GM23248 (cell line): ENCODE data around the gene DSE. TPM values are rescaled to one million over a fixed set of nuclear protein-coding genes. Genes with fewer than 3 reads are reported as not detected.

Experiments
- DNase-seq: peaks from one replicate; pipeline ENCODE4 v3.0.0-alpha.2; 2015
- H2AFZ ChIP-seq: fragments of 200-600 bp; sonication (generic); 2 replicates; pipeline ENCODE4 v1.6.1; 2016; ENCODE audit warnings: antibody characterized with exemption
- H3F3A ChIP-seq: fragments of 200-600 bp; sonication (generic); 2 replicates; pipeline ENCODE4 v1.6.1; 2016; ENCODE audit warnings: mild to moderate bottlenecking, antibody characterized with exemption, mixed run types; ENCODE audit not compliant: insufficient read depth
- H3K27ac ChIP-seq: fragments of 200-600 bp; sonication (generic); 2 replicates; pipeline ENCODE4 v1.5.1; 2016; ENCODE audit warnings: mild to moderate bottlenecking
- H3K27me3 ChIP-seq: fragments of 200-600 bp; sonication (generic); replicated peaks from 2 replicates; pipeline ENCODE4 v1.6.1; 2016; ENCODE audit warnings: mild to moderate bottlenecking; ENCODE audit not compliant: insufficient read depth
- H3K36me3 ChIP-seq: fragments of 200-600 bp; sonication (generic); 2 replicates; pipeline ENCODE4 v1.6.1; 2016; ENCODE audit warnings: low read depth, mild to moderate bottlenecking
- H3K4me1 ChIP-seq: fragments of 200-600 bp; sonication (generic); 2 replicates; pipeline ENCODE4 v1.6.1; 2016; ENCODE audit warnings: mild to moderate bottlenecking; ENCODE audit not compliant: insufficient read depth
- H3K4me2 ChIP-seq: fragments of 200-600 bp; sonication (generic); one replicate; pipeline ENCODE4 v1.6.1; 2016; ENCODE audit warnings: mild to moderate bottlenecking; ENCODE audit not compliant: unreplicated experiment
- H3K4me3 ChIP-seq: fragments of 200-600 bp; sonication (generic); 2 replicates; pipeline ENCODE4 v1.5.1; 2016; ENCODE audit warnings: mild to moderate bottlenecking
- H3K79me2 ChIP-seq: fragments of 200-600 bp; sonication (generic); 2 replicates; pipeline ENCODE4 v1.6.1; 2016; ENCODE audit warnings: mild to moderate bottlenecking; ENCODE audit not compliant: insufficient read depth
- H3K9ac ChIP-seq: fragments of 200-600 bp; sonication (generic); 2 replicates; pipeline ENCODE4 v1.6.1; 2016; ENCODE audit warnings: mild to moderate bottlenecking
- H3K9me2 ChIP-seq: fragments of 200-600 bp; sonication (generic); 2 replicates; pipeline ENCODE4 v1.6.1; 2016; ENCODE audit warnings: mixed run types, mild to moderate bottlenecking, moderate library complexity; ENCODE audit not compliant: insufficient read depth
- H3K9me3 ChIP-seq: fragments of 200-600 bp; sonication (generic); one replicate; pipeline ENCODE4 v1.6.1; 2017; ENCODE audit warnings: low read depth
- H4K20me1 ChIP-seq: fragments of 200-600 bp; sonication (generic); 2 replicates; pipeline ENCODE4 v1.6.0; 2016; ENCODE audit not compliant: insufficient read depth
- EZH2 ChIP-seq: fragments of 200-600 bp; sonication (generic); IDR thresholded peaks from 2 replicates; pipeline ENCODE4 v1.6.1; 2018; ENCODE audit warnings: antibody characterized with exemption, mild to moderate bottlenecking; ENCODE audit not compliant: insufficient read depth, poor library complexity, severe bottlenecking
- EZH2phosphoT487 ChIP-seq: fragments of 200-600 bp; sonication (generic); IDR thresholded peaks from 2 replicates; pipeline ENCODE4 v1.6.1; 2018; ENCODE audit warnings: antibody characterized with exemption, moderate library complexity, mild to moderate bottlenecking, low read depth; ENCODE audit not compliant: insufficient read depth
- WGBS, 2 experiments: methylation state at CpG; one replicate each; pipeline ENCODE4 v1.1.6; 2015 to 2017; ENCODE audit warnings: low lambda C conversion rate in 2 of 2, low coverage in 1 of 2; ENCODE audit errors: missing lambda C conversion rate in 2 of 2; 5-methylcytosine and 5-hydroxymethylcytosine counted together
- in situ Hi-C: fragments of 300-500 bp; cut with MboI; formaldehyde crosslinking; loops from 2 replicates; pipeline ENCODE4 v1.15.0; 2020
- polyA plus RNA-seq: library from polyadenylated mRNA; unstranded; fragments of >200 nt; fragmentation: Nextera tagmentation; extraction: Ambion mirVana; gene quantifications from 2 replicates; pipeline ENCODE4 v1.2.1, GENCODE V29; 2016
- total RNA-seq: library from RNA; depleted of rRNA; stranded (reverse); fragments of >200 nt; shearing (Covaris generic); gene quantifications from 2 replicates; pipeline ENCODE4 v1.2.3, GENCODE V29; 2014

The DSE gene
- total and polyA plus RNA-seq, 2 experiments from 2014 or later, result 42.7 to 83.9 TPM

DNA sequence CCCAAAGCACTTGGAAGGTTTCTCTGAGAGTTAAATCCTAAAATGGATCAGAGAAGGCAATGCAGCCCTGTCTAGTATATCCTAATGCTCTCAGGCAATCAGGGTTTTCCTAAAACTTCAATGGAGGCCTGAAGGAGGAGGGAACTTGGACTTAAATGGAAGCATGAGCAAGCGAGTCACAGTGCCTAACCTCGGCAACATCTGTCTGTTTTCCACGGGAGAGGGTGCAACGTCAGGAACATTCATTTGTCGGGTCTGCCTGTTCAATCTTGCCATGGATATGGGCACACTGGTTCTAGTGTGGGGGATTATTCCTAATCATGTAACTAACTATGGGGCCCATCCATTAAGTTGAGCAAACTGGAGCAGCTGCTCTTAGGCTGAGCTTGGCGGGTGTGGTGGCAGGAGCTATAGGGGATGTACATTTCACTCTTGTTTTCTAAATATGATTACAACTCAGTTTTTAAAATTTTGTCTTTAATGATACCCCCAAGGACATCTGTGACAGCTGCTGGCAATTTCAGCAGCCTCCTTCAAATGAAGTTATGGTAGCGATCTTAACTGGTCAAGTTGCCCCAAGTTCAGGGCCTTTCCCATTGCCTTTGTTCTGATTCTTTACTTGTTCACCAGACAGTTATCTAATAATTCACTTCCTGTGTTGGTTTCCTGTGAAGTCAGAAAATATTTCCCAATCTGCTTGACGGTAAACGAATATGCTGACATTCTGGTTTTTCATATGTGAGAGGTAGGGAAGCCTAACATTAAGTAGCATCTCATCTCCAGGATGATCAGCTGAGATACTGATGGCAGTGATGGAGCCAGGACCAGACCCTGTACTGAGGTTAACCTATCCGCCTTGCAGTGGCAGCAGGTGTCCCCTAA is 21.6 kb downstream of the DSE start:
- H3K36me3 ChIP-seq, result no peaks in the 10 kb centered on the region
- H3K4me2 ChIP-seq, result no peak overlapping the region
- no peak overlapping the region for H3K4me3 ChIP-seq
- no peaks in the 10 kb centered on the region for H3K9me2 ChIP-seq
- no peak overlapping the region for H3K27ac ChIP-seq
- H3F3A ChIP-seq, result peaks cover 32% of the 10 kb centered on the region
- peaks cover 99% of the 10 kb centered on the region for H3K79me2 ChIP-seq
- no peak overlapping the region for H2AFZ ChIP-seq
- in situ Hi-C loops, result no loop called here
- no peaks in the 10 kb centered on the region for H3K27me3 ChIP-seq
- DNase-seq, result no peak
- peaks cover 70% of the 10 kb centered on the region for H3K4me1 ChIP-seq
- no peak overlapping the region for H3K9ac ChIP-seq
- WGBS, 2 experiments, result 71 to 72% methylated on average over 10 of the region's 10 CpGs
- no peaks in the 10 kb centered on the region for H4K20me1 ChIP-seq
- H3K9me3 ChIP-seq, result no peaks in the 10 kb centered on the region
- TF ChIP-seq EZH2 (no peak), EZH2phosphoT487 (no peak)

DNA sequence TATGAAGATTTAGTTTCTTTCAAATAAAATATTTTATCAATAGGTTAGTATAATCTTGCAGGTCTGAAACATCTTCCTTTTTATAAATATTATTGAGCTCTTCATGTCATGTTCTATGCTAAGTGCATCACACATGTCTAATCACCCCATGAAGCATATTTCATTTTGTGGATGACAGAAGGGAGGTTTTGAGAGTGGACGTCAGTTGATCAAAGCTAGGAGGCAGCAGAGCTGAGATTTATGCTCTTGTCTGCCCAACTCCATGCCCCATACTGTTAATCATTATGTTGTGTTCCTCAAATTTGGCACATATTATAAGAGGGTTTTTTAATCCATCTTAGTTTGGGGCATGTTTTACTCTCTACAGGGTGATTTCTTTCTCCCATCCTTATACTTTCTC is 22.7 kb downstream of the DSE start:
- WGBS, 2 experiments, result 33 to 38% methylated on average over 1 of the region's 1 CpG
- peaks cover 30% of the 10 kb centered on the region for H3F3A ChIP-seq
- in situ Hi-C loops, result no loop called here
- DNase-seq, result no peak
- no peaks in the 10 kb centered on the region for H3K9me2 ChIP-seq
- no peak overlapping the region for H3K4me3 ChIP-seq
- H3K79me2 ChIP-seq, result peaks cover 96% of the 10 kb centered on the region
- TF ChIP-seq EZH2 (no peak), EZH2phosphoT487 (no peak)
- H3K4me1 ChIP-seq, result peaks cover 70% of the 10 kb centered on the region
- H3K36me3 ChIP-seq, result no peaks in the 10 kb centered on the region
- H3K9me3 ChIP-seq, result no peaks in the 10 kb centered on the region
- H3K27ac ChIP-seq, result no peak overlapping the region
- H3K9ac ChIP-seq, result no peak overlapping the region
- H2AFZ ChIP-seq, result no peak overlapping the region
- no peak overlapping the region for H3K4me2 ChIP-seq
- H4K20me1 ChIP-seq, result no peaks in the 10 kb centered on the region
- H3K27me3 ChIP-seq, result no peaks in the 10 kb centered on the region

DNA sequence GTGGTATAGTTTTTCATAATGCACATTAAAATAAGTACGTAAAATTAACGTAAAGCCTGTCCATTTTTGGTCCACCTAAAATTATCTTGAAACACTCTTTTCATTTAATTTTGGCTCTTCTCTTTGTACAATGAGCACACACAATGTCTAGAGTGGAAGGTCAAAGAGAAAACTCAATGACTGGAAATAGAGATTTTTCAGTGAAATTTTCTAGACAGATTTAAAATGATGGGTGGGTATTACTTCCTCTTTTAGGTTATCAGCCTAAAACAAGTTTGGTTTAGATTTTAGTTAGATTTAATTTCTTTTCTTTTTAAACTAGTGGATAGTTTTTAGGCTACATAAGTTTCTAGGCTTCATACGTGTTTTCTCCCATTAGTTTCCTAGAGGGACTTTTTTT is 24.9 kb downstream of the DSE start:
- Histone ChIP-seq H3K4me2 (no peak overlapping the region), H4K20me1 (no peaks in the 10 kb centered on the region), H3K27me3 (no peaks in the 10 kb centered on the region), H3K36me3 (no peaks in the 10 kb centered on the region), H3K79me2 (peaks cover 91% of the 10 kb centered on the region), H3F3A (peaks cover 32% of the 10 kb centered on the region), H3K9me2 (no peaks in the 10 kb centered on the region), H3K27ac (no peak overlapping the region), H3K4me1 (peaks cover 71% of the 10 kb centered on the region), H2AFZ (no peak overlapping the region), H3K4me3 (no peak overlapping the region), H3K9ac (no peak overlapping the region), H3K9me3 (no peaks in the 10 kb centered on the region)
- DNase-seq, result no peak
- WGBS, 2 experiments, result 97 to 100% methylated on average over 3 of the region's 3 CpGs
- in situ Hi-C loops, result no loop called here
- TF ChIP-seq EZH2phosphoT487, result no peak
- TF ChIP-seq EZH2, result no peak

DNA sequence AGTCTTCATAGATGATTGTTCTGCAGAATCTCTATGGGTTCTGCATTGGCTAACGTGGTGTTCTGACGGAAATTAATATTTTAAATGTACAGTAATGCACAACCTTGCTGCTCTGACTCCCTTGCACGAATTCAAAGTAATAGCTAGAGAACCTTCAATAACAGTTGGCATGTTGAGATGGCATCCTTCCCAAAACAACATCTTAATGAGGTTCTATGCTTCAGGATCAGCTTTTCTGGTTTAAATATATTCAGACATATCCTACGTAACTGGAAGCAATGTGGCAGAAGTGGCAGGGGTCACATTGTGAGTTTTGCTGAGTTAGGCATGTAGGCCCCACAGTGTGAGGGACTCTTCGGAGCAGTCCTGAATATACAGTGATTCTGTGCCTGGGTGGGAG is 25.7 kb downstream of the DSE start:
- Histone ChIP-seq H3K27me3 (no peaks in the 10 kb centered on the region), H4K20me1 (no peaks in the 10 kb centered on the region), H3K36me3 (no peaks in the 10 kb centered on the region), H3K4me1 (peaks cover 75% of the 10 kb centered on the region), H3K9ac (no peak overlapping the region), H3K9me2 (no peaks in the 10 kb centered on the region), H3K4me2 (no peak overlapping the region), H3K79me2 (peaks cover 91% of the 10 kb centered on the region), H3K27ac (no peak overlapping the region), H3K9me3 (no peaks in the 10 kb centered on the region), H2AFZ (no peak overlapping the region), H3K4me3 (no peak overlapping the region), H3F3A (peaks cover 31% of the 10 kb centered on the region)
- in situ Hi-C loops, result no loop called here
- no peak for DNase-seq
- TF ChIP-seq EZH2phosphoT487, result no peak
- TF ChIP-seq EZH2, result no peak
- WGBS, 2 experiments, result 94 to 98% methylated on average over 5 of the region's 5 CpGs
